K562 (cell line): Measurements from ENCODE around the gene CARF. TPM values are rescaled to one million over a fixed set of nuclear protein-coding genes. Genes with fewer than 3 reads are reported as not detected.

Experiments
- BDP1 ChIP-seq: IDR thresholded peaks from 3 replicates; pipeline ENCODE4 v1.6.1; 2011; ENCODE audit not compliant: insufficient read length, insufficient read depth
- CBFA2T3 ChIP-seq: fragments of 450-650 bp; IDR thresholded peaks from 2 replicates; pipeline ENCODE4 v1.6.1; 2017
- CEBPZ ChIP-seq: fragments of 150-350 bp; IDR thresholded peaks from 2 replicates; pipeline ENCODE4 v1.6.1; 2014; ENCODE audit warnings: low read depth, mild to moderate bottlenecking, low read length, borderline replicate concordance
- CHCHD3 ChIP-seq: fragments of 250-450 bp; sonication (Bioruptor Pico); IDR thresholded peaks from 2 replicates; pipeline ENCODE4 v2.1.2; 2022; ENCODE audit warnings: mild to moderate bottlenecking
- CHD2 ChIP-seq: IDR thresholded peaks from 2 replicates; pipeline ENCODE4 v1.6.1; 2011; ENCODE audit warnings: low read depth, low read length
- CTCF ChIP-seq, 3 experiments: IDR thresholded peaks in 2 of 3; conservative IDR thresholded peaks in 1 of 3; 2 replicates each; pipeline ENCODE4 v1.5.1; 2011 to 2012; ENCODE audit warnings: low read length in 3 of 3, mild to moderate bottlenecking in 3 of 3, control low read depth in 2 of 3, improper control_type of control experiment in 1 of 3, inconsistent platforms in 1 of 3, low read depth in 1 of 3, mixed read lengths in 1 of 3, moderate library complexity in 1 of 3; ENCODE audit not compliant: insufficient read depth in 2 of 3
- E2F5 ChIP-seq: sonication (generic); formaldehyde crosslinking; IDR thresholded peaks from 2 replicates; pipeline ENCODE4 v1.8.0; 2022; ENCODE audit warnings: mild to moderate bottlenecking, missing genetic modification reagents
- EP400 ChIP-seq: fragments of 450-650 bp; IDR thresholded peaks from 2 replicates; pipeline ENCODE4 v1.6.1; 2017; ENCODE audit warnings: antibody characterized with exemption, mild to moderate bottlenecking, moderate library complexity
- HNRNPL ChIP-seq: fragments of 200-400 bp; formaldehyde crosslinking; IDR thresholded peaks from 2 replicates; pipeline ENCODE4 v1.6.1; 2017; ENCODE audit warnings: low read depth, mild to moderate bottlenecking, low read length
- MAX ChIP-seq: sonication (generic); formaldehyde crosslinking; IDR thresholded peaks from 2 replicates; pipeline ENCODE4 v1.9.0; 2022; ENCODE audit warnings: mild to moderate bottlenecking, missing genetic modification reagents
- MTA3 ChIP-seq: fragments of 450-650 bp; formaldehyde crosslinking; IDR thresholded peaks from 2 replicates; pipeline ENCODE4 v1.6.1; 2017; ENCODE audit warnings: mild to moderate bottlenecking, borderline replicate concordance
- PHF8 ChIP-seq: fragments of 200-600 bp; sonication (generic); IDR thresholded peaks from 2 replicates; pipeline ENCODE4 v1.6.1; 2012; ENCODE audit warnings: mixed run types, mild to moderate bottlenecking, inconsistent platforms, low read length, moderate library complexity, borderline replicate concordance
- RBBP5 ChIP-seq: fragments of 200-600 bp; sonication (generic); IDR thresholded peaks from 2 replicates; pipeline ENCODE4 v1.6.1; 2012; ENCODE audit warnings: borderline replicate concordance, mild to moderate bottlenecking, low read length, control low read depth, inconsistent platforms; ENCODE audit not compliant: insufficient read depth, poor library complexity, severe bottlenecking
- TRIM25 ChIP-seq: fragments of 450-650 bp; IDR thresholded peaks from 2 replicates; pipeline ENCODE4 v1.7.0; 2016; ENCODE audit warnings: borderline replicate concordance
- ZBTB43 ChIP-seq: sonication (generic); formaldehyde crosslinking; IDR thresholded peaks from 2 replicates; pipeline ENCODE4 v1.8.0; 2023; ENCODE audit warnings: mild to moderate bottlenecking, missing genetic modification reagents
- ZNF3 ChIP-seq: fragments of 250-450 bp; sonication (Bioruptor Pico); IDR thresholded peaks from 2 replicates; pipeline ENCODE4 v1.5.0; 2021; ENCODE audit warnings: mild to moderate bottlenecking, moderate library complexity
- polyA plus RNA-seq, 8 experiments: library from polyadenylated mRNA; depleted of rRNA in 4 of 8; stranded (reverse) in 5 of 8; unstranded in 3 of 8; fragments of >200 nt; fragmentation: Nextera tagmentation in 2 of 8; fragmentation: Illumina TruSeq in 1 of 8; extraction: Ambion mirVana in 2 of 8; extraction: Trizol in 1 of 8; gene quantifications; 2 replicates each; pipeline versions ENCODE4 v1.2.1 to v1.2.3, GENCODE V29; 2011 to 2014; ENCODE audit warnings: inconsistent platforms in 1 of 8, missing spikeins in 1 of 8
- total RNA-seq, 7 experiments: library from RNA; depleted of rRNA in 6 of 7; stranded (reverse); fragments of >200 nt in 6 of 7; fragmentation: Illumina TruSeq in 2 of 7; extraction: Trizol in 2 of 7; gene quantifications; 2 replicates each; pipeline versions ENCODE4 v1.2.1 to v1.2.3, GENCODE V29; 2011 to 2021; ENCODE audit warnings: low replicate concordance in 1 of 7

CARF gene
- total and polyA plus RNA-seq, 9 of the 15 experiments (the other 6 are each of a cell fraction or from before 2014, with no cell fraction given) = 0.31 to 4.2 (median 1.2) TPM

- TF ChIP-seq BDP1 (no peak), RBBP5 (peak; percentile 95), CEBPZ (no peak), CHCHD3 (CRISPR knock-in tag) (no peak), CHD2 (no peak), EP400 (peak; percentile 37; the same call in 1 of the 2 replicates), MAX (peak; percentile 56), HNRNPL (no peak), ZNF3 (no peak), TRIM25 (no peak), CTCF (IDR thresholded peaks at IDR 0.05 in 2 of 3, conservative IDR thresholded peaks at IDR 0.05 in 1 of 3; ENCODE audit: insufficient read depth in 2 of 3, low read depth in 1 of 3, low read length in 3 of 3) (peak in 1 of 3 experiments; percentile 8; a peak in 1 of 6 replicates), CBFA2T3 (no peak), MTA3 (peak; percentile 45; the same call in 1 of the 2 replicates), E2F5 (CRISPR knock-in tag) (no peak), PHF8 (peak; percentile 57; the same call in 1 of the 2 replicates), ZBTB43 (CRISPR knock-in tag) (no peak)
These were observed 40.6 kb upstream of the CARF start, which contains the start of gene ICA1L (continued) for GRCh38 chr2:202871300-202872141.
